ENCODE results near the gene MGAT5B. TPM values are rescaled to one million over a fixed set of nuclear protein-coding genes. Genes with fewer than 3 reads are reported as not detected.
"Not testable (repeated sequence)": the region's sequence is repeated elsewhere in the genome, so short reads cannot be mapped to it uniquely, and the experiment has no call there.

The MGAT5B gene
- 4.4 and 4.8 TPM in 2 replicates for total RNA-seq

- intact Hi-C loops (cut with micrococcal nuclease) = loop anchor here (1.0 kb wide), 4 partner anchors 143 to 379 kb away; no protein-coding TSS in a partner anchor
Measured at GRCh38 chr17:76868176-76868668, at the start of gene MGAT5B. MGAT5B (plus strand) TSS chr17:76868404; CDS start chr17:76869030, 626 bp downstream.

GRCh38 chr17:76820039-76820438 is 48.2 kb upstream of the MGAT5B start:
- intact Hi-C loops (cut with micrococcal nuclease) = no loop called here

- intact Hi-C loops (cut with micrococcal nuclease) = no loop called here
Measured at GRCh38 chr17:76820561-76820960, 47.6 kb upstream of the MGAT5B start.

GRCh38 chr17:76822184-76822778 is 45.9 kb upstream of the MGAT5B start:
- intact Hi-C loops (cut with micrococcal nuclease) = no loop called here

- intact Hi-C loops (cut with micrococcal nuclease) = no loop called here
Measured at GRCh38 chr17:76824093-76824492, 44.1 kb upstream of the MGAT5B start.

- intact Hi-C loops (cut with micrococcal nuclease) = no loop called here
Measured at GRCh38 chr17:76826330-76827068, 41.7 kb upstream of the MGAT5B start.

GRCh38 chr17:76827736-76828135 is 40.5 kb upstream of the MGAT5B start:
- intact Hi-C loops (cut with micrococcal nuclease) = no loop called here

- intact Hi-C loops (cut with micrococcal nuclease) = no loop called here
Measured at GRCh38 chr17:76830987-76831715, 37.1 kb upstream of the MGAT5B start.

- intact Hi-C loops (cut with micrococcal nuclease) = no loop called here
Measured at GRCh38 chr17:76833034-76833644, 35.1 kb upstream of the MGAT5B start.

- intact Hi-C loops (cut with micrococcal nuclease) = no loop called here
Measured at GRCh38 chr17:76833747-76834146, 34.5 kb upstream of the MGAT5B start.

- intact Hi-C loops (cut with micrococcal nuclease) = no loop called here
Measured at GRCh38 chr17:76834870-76835269, 33.3 kb upstream of the MGAT5B start.

- intact Hi-C loops (cut with micrococcal nuclease) = no loop called here
Measured at GRCh38 chr17:76840443-76840767, 27.8 kb upstream of the MGAT5B start.

- intact Hi-C loops (cut with micrococcal nuclease) = no loop called here
Measured at GRCh38 chr17:76840884-76841775, 27.1 kb upstream of the MGAT5B start.

GRCh38 chr17:76841776-76842405 is 26.3 kb upstream of the MGAT5B start:
- intact Hi-C loops (cut with micrococcal nuclease) = no loop called here

- intact Hi-C loops (cut with micrococcal nuclease) = not testable (repeated sequence)
Measured at GRCh38 chr17:76843068-76843467, 25.1 kb upstream of the MGAT5B start.

GRCh38 chr17:76843703-76844484 is 24.3 kb upstream of the MGAT5B start:
- intact Hi-C loops (cut with micrococcal nuclease) = no loop called here

- intact Hi-C loops (cut with micrococcal nuclease) = no loop called here
Measured at GRCh38 chr17:76844485-76844829, 23.7 kb upstream of the MGAT5B start.

GRCh38 chr17:76844846-76845245 is 23.4 kb upstream of the MGAT5B start:
- intact Hi-C loops (cut with micrococcal nuclease) = no loop called here

GRCh38 chr17:76845541-76846017 is 22.6 kb upstream of the MGAT5B start:
- intact Hi-C loops (cut with micrococcal nuclease) = no loop called here
